Measurements from ENCODE around the gene TLCD5.
A peak's percentile ranks its signal among the peaks of the same experiment; 100 is the strongest.

The TLCD5 gene

GRCh38 chr11:120337355-120338106 lies 12.4 kb downstream of the TLCD5 start:
- Histone ChIP-seq H3K9me3 (no peaks in the 10 kb centered on the region), H3K36me3 (replicated peaks) (peaks cover 5% of the 10 kb centered on the region; the same call in 1 of the 2 replicates), H3K4me3 (peak overlapping the region; percentile 64), H3K4me1 (peaks cover 15% of the 10 kb centered on the region), H3K27me3 (ENCODE audit: low read depth) (no peaks in the 10 kb centered on the region)
- in situ Hi-C loops (cut with MboI; ENCODE audit: low sequenced_read_pairs) = no loop called here
- peak; percentile 62 for DNase-seq (ENCODE audit: low spot score in 2 of 2)

- in situ Hi-C loops (cut with MboI; ENCODE audit: low sequenced_read_pairs) = no loop called here
- Histone ChIP-seq H3K4me1 (peaks cover 15% of the 10 kb centered on the region), H3K27me3 (ENCODE audit: low read depth) (no peaks in the 10 kb centered on the region), H3K4me3 (peak overlapping the region; percentile 64), H3K36me3 (replicated peaks) (peaks cover 2% of the 10 kb centered on the region; the same call in 1 of the 2 replicates), H3K9me3 (no peaks in the 10 kb centered on the region)
- no peak for DNase-seq (ENCODE audit: low spot score in 2 of 2)
Measured at GRCh38 chr11:120338107-120338933, 13.2 kb downstream of the TLCD5 start.

GRCh38 chr11:120339394-120339890 lies 14.3 kb downstream of the TLCD5 start:
- H3K36me3 ChIP-seq (replicated peaks) = no peaks in the 10 kb centered on the region; the same call in 1 of the 2 replicates
- H3K9me3 ChIP-seq = no peaks in the 10 kb centered on the region
- peak; percentile 36 to 43 for DNase-seq (ENCODE audit: low spot score in 2 of 2)
- peak overlapping the region; percentile 64 for H3K4me3 ChIP-seq
- H3K4me1 ChIP-seq = peaks cover 17% of the 10 kb centered on the region
- in situ Hi-C loops (cut with MboI; ENCODE audit: low sequenced_read_pairs) = no loop called here
- H3K27me3 ChIP-seq (ENCODE audit: low read depth) = no peaks in the 10 kb centered on the region

DNA sequence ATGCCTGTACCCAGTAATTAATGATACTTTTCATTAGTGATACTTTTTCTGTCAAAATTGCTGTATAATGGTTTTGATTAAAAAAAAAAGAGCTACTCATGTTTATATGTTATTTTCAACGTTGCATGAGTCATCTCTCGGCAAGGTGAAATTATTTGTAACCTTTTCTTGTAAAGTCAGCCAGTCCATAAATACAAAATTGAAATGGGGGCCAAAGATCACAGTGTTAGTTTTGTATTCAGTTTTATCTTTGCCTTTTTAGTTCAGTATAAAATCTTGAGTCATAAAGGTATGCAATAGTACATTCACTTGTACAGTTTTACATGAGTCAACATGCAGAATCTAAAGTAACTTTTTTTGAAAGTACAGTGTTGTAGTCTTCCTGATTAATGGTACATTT lies 15.4 kb downstream of the TLCD5 start:
- H3K27me3 ChIP-seq (ENCODE audit: low read depth) = no peaks in the 10 kb centered on the region
- in situ Hi-C loops (cut with MboI; ENCODE audit: low sequenced_read_pairs) = no loop called here

GRCh38 chr11:120342226-120342625 lies 17.1 kb downstream of the TLCD5 start:
- Histone ChIP-seq H3K9me3 (no peaks in the 10 kb centered on the region), H3K4me1 (peaks cover 26% of the 10 kb centered on the region)
- in situ Hi-C loops (cut with MboI; ENCODE audit: low sequenced_read_pairs) = no loop called here

More for the DNA sequence above, 15.4 kb downstream of the TLCD5 start:
- Histone ChIP-seq H3K4me3 (no peak overlapping the region), H3K4me1 (peaks cover 17% of the 10 kb centered on the region), H3K36me3 (replicated peaks) (no peaks in the 10 kb centered on the region), H3K9me3 (no peaks in the 10 kb centered on the region)
- DNase-seq (ENCODE audit: low spot score in 2 of 2) = no peak

DNA sequence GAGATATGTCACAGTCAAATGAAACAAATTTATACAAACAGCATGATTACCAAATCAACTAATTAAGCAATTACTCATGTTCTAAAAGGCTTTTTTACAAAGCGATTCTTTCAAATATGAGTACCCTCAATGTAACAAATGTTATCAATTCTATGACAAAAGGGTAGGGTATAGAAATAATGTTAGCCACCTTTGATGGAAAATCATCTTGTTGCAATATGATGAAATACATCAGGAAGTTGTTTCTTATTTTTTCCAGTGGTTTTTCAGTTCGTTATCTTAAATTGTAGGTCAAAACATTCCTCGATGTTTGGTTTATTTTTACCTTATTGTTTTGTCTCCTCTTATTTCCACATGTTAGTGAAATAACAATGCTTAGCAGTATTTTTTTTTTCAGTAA lies 17.6 kb downstream of the TLCD5 start:
- Histone ChIP-seq H3K27me3 (ENCODE audit: low read depth) (no peaks in the 10 kb centered on the region), H3K4me3 (no peak overlapping the region), H3K36me3 (replicated peaks) (no peaks in the 10 kb centered on the region), H3K4me1 (peaks cover 26% of the 10 kb centered on the region), H3K9me3 (no peaks in the 10 kb centered on the region)
- no peak for DNase-seq (ENCODE audit: low spot score in 2 of 2)
- in situ Hi-C loops (cut with MboI; ENCODE audit: low sequenced_read_pairs) = no loop called here

More at GRCh38 chr11:120342226-120342625, 17.1 kb downstream of the TLCD5 start:
- no peaks in the 10 kb centered on the region for H3K36me3 ChIP-seq (replicated peaks)
- H3K27me3 ChIP-seq (ENCODE audit: low read depth) = no peaks in the 10 kb centered on the region
- no peak overlapping the region for H3K4me3 ChIP-seq
- DNase-seq (ENCODE audit: low spot score in 2 of 2) = no peak

- H3K4me3 ChIP-seq = no peak overlapping the region
- no peaks in the 10 kb centered on the region for H3K27me3 ChIP-seq (ENCODE audit: low read depth)
- no peaks in the 10 kb centered on the region for H3K9me3 ChIP-seq
- DNase-seq (ENCODE audit: low spot score in 2 of 2) = no peak
- peaks cover 26% of the 10 kb centered on the region for H3K4me1 ChIP-seq
- in situ Hi-C loops (cut with MboI; ENCODE audit: low sequenced_read_pairs) = no loop called here
- no peaks in the 10 kb centered on the region for H3K36me3 ChIP-seq (replicated peaks)
Measured at GRCh38 chr11:120343429-120343828, 18.3 kb downstream of the TLCD5 start.

GRCh38 chr11:120344302-120345004 lies 19.4 kb downstream of the TLCD5 start:
- Histone ChIP-seq H3K36me3 (replicated peaks) (no peaks in the 10 kb centered on the region), H3K4me1 (peaks cover 31% of the 10 kb centered on the region), H3K9me3 (no peaks in the 10 kb centered on the region), H3K4me3 (no peak overlapping the region), H3K27me3 (ENCODE audit: low read depth) (no peaks in the 10 kb centered on the region)
- in situ Hi-C loops (cut with MboI; ENCODE audit: low sequenced_read_pairs) = no loop called here
- DNase-seq (ENCODE audit: low spot score in 2 of 2) = no peak

DNA sequence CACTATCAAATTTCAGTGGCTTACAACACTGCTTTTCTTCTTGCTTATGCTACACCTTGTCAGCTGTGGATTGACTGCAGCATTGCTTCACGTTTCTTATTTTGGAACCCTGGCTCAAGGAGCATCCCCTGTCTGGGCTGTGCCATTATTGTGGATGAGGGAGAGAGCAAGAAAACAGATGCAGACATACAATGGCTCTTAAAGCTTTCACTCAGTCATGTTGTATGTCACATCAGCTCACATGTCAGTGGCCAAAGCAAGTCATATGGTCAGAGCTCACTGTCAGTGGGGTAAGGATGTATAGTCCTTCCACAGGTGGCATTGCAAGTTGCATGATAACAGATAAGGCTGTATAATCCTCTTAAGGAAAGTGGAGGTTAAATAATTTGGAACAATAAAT lies 21.1 kb downstream of the TLCD5 start:
- no peaks in the 10 kb centered on the region for H3K9me3 ChIP-seq
- H3K4me3 ChIP-seq = no peak overlapping the region
- H3K4me1 ChIP-seq = peaks cover 21% of the 10 kb centered on the region
- in situ Hi-C loops (cut with MboI; ENCODE audit: low sequenced_read_pairs) = no loop called here
- H3K36me3 ChIP-seq (replicated peaks) = no peaks in the 10 kb centered on the region
- no peaks in the 10 kb centered on the region for H3K27me3 ChIP-seq (ENCODE audit: low read depth)
- DNase-seq (ENCODE audit: low spot score in 2 of 2) = no peak

- Histone ChIP-seq H3K36me3 (replicated peaks) (no peaks in the 10 kb centered on the region), H3K27me3 (ENCODE audit: low read depth) (no peaks in the 10 kb centered on the region), H3K4me1 (peaks cover 28% of the 10 kb centered on the region), H3K9me3 (no peaks in the 10 kb centered on the region), H3K4me3 (no peak overlapping the region)
- in situ Hi-C loops (cut with MboI; ENCODE audit: low sequenced_read_pairs) = no loop called here
- no peak for DNase-seq (ENCODE audit: low spot score in 2 of 2)
Measured at GRCh38 chr11:120350637-120351036, 25.5 kb downstream of the TLCD5 start.

DNA sequence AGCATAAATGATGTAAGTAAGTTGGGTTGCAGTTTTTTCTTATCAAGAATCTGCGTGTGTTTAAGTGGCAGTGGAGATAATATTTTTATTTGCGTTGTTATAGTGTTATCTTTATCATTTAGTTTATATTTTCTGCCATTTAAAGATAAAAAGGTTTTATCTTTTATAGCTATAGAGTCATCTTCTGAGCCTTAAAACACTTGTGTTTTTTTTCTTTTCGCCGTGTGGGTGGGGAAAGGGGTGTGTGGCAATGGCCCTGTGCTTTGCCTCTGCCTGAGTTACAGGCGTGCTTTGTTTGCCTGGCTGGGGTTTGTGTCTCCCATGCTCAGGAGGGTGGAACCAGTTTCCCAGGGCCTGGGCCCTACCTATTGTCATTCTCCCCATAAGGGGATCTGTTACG lies 27.3 kb downstream of the TLCD5 start:
- no peaks in the 10 kb centered on the region for H3K27me3 ChIP-seq (ENCODE audit: low read depth)
- no peaks in the 10 kb centered on the region for H3K9me3 ChIP-seq
- no peaks in the 10 kb centered on the region for H3K36me3 ChIP-seq (replicated peaks)
- in situ Hi-C loops (cut with MboI; ENCODE audit: low sequenced_read_pairs) = no loop called here
- no peak overlapping the region for H3K4me3 ChIP-seq
- DNase-seq (ENCODE audit: low spot score in 2 of 2) = no peak
- H3K4me1 ChIP-seq = peaks cover 29% of the 10 kb centered on the region

- Histone ChIP-seq H3K4me3 (no peak overlapping the region), H3K4me1 (peaks cover 27% of the 10 kb centered on the region), H3K9me3 (no peaks in the 10 kb centered on the region), H3K27me3 (ENCODE audit: low read depth) (no peaks in the 10 kb centered on the region), H3K36me3 (replicated peaks) (no peaks in the 10 kb centered on the region)
- in situ Hi-C loops (cut with MboI; ENCODE audit: low sequenced_read_pairs) = no loop called here
- no peak for DNase-seq (ENCODE audit: low spot score in 2 of 2)
Measured at GRCh38 chr11:120354068-120354467, 29.0 kb downstream of the TLCD5 start.

DNA sequence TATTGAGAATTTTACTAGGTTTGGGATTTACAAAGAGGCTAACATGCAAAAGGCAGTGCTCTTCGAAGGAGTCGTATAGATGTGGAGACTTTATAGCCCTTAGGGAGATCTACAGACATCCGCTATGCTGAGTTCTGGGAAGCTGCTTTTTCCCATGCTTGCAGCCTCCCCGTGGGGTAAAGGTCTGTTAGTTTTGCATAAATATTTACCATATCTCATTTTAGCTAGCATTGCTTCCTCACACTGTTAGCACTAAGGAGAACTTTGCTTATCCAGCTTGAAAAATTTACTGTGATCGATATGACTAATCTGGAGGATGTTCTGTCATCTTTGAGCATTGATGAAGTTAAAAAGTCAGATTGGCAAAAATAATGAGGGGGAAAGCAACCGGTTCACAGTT lies 29.7 kb downstream of the TLCD5 start:
- Histone ChIP-seq H3K4me3 (no peak overlapping the region), H3K27me3 (ENCODE audit: low read depth) (no peaks in the 10 kb centered on the region), H3K4me1 (peaks cover 22% of the 10 kb centered on the region), H3K9me3 (no peaks in the 10 kb centered on the region), H3K36me3 (replicated peaks) (no peaks in the 10 kb centered on the region)
- in situ Hi-C loops (cut with MboI; ENCODE audit: low sequenced_read_pairs) = no loop called here
- DNase-seq (ENCODE audit: low spot score in 2 of 2) = no peak
